ENCODE results near the gene C4A.
"Not testable (repeated sequence)": the region's sequence is repeated elsewhere in the genome, so short reads cannot be mapped to it uniquely, and the experiment has no call there.

Gene C4A

DNA sequence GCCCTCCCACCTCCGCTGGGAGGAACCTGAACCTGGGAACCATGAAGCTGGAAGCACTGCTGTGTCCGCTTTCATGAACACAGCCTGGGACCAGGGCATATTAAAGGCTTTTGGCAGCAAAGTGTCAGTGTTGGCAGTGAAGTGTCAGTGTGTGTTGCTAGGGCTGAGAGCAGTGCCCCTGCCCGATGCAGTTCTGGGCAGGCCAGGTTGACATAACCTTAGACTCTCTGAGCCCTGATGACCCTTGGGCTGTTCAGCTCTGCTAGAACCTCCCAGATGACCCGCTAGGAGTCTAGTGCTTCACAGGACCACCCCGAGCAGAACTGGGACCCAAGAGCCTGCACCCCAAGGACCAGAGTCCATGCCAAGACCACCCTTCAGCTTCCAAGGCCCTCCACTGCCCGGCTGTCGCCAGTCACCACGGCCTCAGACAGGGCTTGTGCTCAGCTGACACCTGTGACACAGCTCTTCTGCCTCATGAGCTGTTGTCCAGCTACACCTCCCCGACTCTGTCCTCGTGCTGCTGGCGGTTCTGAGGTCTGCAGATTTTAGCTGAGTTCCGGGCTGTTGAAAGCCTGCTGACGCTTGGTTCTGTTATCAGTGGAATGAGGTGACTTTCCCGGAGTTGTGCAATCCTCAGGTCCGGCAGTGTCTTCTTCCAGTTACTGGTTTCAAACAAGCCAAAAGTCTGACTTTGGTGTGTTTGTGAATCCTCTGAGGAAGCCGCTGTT lies 53.6 kb downstream of the C4A start:
- DNase-seq (ENCODE audit: low spot score) = not testable (repeated sequence)

DNA sequence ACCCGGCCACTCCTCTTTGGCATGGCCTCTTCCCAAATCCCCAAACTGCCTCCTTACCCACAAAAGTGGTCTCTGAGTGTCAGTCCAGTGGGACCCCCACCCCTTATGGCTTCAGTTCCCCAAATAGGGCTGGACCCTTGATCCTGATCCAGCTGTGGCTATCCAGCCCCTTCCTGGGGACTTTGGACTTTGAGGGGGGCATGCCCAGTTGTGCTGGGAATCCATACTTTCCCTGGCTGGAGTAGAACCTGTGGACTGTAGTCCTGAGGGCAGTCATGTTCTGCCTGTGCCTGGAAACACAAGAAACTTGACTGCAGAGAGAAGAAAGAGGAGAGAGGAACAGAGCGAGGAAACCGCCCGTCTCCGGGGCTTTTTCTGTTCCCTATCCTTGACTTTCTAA lies 55.3 kb downstream of the C4A start:
- not testable (repeated sequence) for DNase-seq (ENCODE audit: low spot score)

DNA sequence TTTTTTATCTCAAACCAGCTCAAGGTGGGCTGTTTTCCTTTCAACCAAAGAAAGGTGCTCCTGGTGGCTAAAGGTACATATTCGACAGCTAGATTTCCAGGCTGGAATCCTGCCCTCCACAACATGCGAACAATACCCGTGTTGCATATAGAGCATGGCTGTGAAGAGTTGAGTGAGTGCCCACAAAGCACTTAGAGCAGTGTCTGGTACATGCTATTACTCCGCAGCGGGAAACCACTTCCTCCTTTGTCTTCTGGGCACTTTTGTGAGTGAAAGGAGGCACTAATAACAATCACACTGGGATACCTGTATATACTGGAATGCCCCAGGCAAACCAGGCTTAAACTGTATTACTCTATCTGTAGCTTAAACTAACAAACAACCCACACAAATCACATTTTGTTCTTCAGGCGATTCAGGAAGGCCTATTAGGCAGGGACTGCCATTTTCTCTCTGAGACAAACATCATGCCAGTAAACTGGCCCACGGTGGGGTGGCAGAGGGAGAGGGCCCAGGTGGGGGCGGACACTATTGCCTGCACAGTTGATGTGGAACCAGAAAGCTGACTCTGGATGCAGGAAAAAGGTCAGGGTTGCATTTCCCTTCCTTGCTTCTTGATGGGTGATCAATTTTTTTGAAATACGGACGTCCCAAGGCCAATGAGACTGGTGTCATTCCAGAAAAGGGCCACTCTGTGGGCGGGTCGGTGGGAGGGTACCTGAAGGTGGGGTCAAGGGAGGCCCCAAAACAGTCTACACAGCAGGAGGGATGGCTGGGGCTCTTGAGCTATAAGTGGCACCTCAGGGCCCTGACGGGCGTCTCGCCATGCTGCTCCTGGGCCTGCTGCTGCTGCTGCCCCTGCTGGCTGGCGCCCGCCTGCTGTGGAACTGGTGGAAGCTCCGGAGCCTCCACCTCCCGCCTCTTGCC lies 56.0 kb downstream of the C4A start, which contains the start of gene CYP21A2:
Gene CYP21A2, plus strand, starts transcription at position 818 of the 927 bp plus-strand sequence. Its CDS starts 8 bp downstream, at position 826.
- not testable (repeated sequence) for DNase-seq (ENCODE audit: low spot score)

DNA sequence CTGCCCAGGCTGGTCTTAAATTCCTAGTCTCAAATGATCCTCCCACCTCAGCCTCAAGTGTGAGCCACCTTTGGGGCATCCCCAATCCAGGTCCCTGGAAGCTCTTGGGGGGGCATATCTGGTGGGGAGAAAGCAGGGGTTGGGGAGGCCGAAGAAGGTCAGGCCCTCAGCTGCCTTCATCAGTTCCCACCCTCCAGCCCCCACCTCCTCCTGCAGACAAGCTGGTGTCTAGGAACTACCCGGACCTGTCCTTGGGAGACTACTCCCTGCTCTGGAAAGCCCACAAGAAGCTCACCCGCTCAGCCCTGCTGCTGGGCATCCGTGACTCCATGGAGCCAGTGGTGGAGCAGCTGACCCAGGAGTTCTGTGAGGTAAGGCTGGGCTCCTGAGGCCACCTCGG lies 57.0 kb downstream of the C4A start:
- not testable (repeated sequence) for DNase-seq (ENCODE audit: low spot score)

DNA sequence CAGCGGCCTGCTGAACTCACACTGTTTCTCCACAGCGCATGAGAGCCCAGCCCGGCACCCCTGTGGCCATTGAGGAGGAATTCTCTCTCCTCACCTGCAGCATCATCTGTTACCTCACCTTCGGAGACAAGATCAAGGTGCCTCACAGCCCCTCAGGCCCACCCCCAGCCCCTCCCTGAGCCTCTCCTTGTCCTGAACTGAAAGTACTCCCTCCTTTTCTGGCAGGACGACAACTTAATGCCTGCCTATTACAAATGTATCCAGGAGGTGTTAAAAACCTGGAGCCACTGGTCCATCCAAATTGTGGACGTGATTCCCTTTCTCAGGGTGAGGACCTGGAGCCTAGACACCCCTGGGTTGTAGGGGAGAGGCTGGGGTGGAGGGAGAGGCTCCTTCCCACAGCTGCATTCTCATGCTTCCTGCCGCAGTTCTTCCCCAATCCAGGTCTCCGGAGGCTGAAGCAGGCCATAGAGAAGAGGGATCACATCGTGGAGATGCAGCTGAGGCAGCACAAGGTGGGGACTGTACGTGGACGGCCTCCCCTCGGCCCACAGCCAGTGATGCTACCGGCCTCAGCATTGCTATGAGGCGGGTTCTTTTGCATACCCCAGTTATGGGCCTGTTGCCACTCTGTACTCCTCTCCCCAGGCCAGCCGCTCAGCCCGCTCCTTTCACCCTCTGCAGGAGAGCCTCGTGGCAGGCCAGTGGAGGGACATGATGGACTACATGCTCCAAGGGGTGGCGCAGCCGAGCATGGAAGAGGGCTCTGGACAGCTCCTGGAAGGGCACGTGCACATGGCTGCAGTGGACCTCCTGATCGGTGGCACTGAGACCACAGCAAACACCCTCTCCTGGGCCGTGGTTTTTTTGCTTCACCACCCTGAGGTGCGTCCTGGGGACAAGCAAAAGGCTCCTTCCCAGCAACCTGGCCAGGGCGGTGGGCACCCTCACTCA lies 57.7 kb downstream of the C4A start:
- DNase-seq (ENCODE audit: low spot score) = not testable (repeated sequence)

DNA sequence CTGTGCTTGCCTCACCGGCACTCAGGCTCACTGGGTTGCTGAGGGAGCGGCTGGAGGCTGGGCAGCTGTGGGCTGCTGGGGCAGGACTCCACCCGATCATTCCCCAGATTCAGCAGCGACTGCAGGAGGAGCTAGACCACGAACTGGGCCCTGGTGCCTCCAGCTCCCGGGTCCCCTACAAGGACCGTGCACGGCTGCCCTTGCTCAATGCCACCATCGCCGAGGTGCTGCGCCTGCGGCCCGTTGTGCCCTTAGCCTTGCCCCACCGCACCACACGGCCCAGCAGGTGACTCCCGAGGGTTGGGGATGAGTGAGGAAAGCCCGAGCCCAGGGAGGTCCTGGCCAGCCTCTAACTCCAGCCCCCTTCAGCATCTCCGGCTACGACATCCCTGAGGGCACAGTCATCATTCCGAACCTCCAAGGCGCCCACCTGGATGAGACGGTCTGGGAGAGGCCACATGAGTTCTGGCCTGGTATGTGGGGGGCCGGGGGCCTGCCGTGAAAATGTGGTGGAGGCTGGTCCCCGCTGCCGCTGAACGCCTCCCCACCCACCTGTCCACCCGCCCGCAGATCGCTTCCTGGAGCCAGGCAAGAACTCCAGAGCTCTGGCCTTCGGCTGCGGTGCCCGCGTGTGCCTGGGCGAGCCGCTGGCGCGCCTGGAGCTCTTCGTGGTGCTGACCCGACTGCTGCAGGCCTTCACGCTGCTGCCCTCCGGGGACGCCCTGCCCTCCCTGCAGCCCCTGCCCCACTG lies 58.6 kb downstream of the C4A start:
- not testable (repeated sequence) for DNase-seq (ENCODE audit: low spot score)

DNA sequence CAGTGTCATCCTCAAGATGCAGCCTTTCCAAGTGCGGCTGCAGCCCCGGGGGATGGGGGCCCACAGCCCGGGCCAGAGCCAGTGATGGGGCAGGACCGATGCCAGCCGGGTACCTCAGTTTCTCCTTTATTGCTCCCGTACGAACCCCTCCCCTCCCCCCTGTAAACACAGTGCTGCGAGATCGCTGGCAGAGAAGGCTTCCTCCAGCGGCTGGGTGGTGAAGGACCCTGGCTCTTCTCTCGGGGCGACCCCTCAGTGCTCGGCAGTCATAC lies 59.1 kb downstream of the C4A start:
- DNase-seq (ENCODE audit: low spot score) = not testable (repeated sequence)

DNA sequence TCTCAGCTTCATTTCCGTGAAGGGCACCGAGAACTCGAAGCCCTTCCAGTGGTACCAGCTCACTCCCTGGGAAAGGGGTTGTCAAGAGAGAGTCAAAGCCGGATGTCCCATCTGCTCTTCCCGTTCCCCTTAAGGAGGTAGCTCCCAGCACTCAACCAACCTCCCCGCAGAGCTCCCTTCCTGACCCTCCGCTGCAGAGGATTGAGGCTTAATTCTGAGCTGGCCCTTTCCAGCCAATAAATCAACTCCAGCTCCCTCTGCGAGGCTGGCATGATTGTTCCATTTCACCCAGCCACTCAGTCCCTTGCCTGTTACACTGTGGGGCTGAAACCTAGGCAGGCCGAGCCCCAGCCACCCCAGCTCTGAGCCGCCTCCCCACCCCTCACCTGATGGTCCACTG lies 59.5 kb downstream of the C4A start:
- DNase-seq (ENCODE audit: low spot score) = not testable (repeated sequence)

DNA sequence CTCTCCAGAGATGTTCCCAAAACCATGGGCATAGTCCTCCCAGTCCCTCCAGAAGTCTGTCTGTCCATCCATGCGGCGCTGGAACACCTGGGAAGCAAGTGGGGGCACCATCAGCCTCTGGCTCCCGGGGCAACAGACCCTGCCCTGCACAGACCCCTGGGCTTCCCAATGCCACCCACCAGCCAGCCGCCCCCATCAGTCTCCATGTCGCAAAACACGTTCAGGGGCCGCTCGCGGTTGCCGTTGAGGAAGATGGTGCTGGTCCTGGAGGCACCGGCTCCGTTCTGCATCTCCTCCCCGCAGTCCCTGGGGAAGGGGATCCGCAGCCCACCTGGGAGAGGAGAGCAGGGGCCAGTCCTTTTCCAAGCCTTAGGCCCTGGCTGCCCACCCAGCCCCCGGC lies 60.4 kb downstream of the C4A start:
- not testable (repeated sequence) for DNase-seq (ENCODE audit: low spot score)

DNA sequence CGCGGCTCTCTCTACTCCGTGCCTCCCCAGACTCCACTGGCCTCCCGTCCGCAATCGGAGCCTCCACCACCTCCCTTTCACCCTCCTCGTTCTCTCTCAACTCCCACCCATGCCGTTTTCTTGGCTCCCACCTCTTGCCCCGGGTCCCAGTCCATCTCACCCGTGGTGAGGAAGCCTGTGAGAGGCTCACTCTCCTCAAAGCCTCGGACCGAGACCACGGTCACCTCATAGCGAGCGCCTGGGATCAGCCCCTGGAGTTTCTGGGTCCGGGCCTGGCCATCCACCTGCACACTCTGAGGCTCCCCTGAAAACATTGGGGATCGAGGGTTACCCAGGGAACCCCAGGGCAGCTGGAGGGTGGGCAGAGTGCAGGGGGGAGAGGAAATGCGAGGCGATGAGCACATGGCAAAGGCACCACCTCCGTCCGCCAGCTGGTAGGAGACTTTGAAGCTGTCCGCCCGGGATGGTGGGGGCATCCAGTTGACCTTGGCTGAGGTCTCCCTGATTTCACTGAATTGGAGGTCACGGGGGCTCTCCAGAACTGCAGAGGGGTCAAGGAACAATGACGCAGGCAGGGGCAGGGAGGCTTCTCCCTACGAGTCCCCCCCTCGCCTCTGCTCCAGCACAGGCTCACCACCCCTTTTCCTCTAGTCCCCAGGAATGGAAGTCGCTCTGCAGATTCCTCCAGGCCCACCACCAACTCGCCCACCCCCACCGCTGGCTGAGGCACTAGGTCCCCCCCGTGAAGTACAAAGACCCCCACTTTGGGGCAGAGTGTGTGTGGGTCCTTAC lies 61.9 kb downstream of the C4A start:
- DNase-seq (ENCODE audit: low spot score) = not testable (repeated sequence)

DNA sequence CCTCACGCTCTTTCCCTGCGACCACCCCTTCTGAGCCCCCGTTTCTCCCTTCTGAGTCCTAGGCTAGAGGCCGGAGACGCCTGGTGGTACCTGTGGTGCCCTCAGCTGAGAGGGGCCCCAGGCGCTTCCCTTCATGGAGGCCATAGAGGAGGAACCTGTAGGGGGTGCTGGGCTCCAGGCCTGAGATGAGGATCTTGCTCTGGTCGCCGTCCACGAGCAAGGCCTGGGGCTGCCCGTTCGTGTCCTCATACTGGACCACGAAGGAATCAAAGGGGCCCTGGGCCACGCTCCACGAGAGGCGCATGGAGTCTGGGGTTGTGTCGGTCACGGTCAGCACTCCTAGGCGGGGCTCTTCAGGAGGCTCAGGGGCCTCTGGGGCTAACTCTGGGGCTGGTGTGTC lies 63.1 kb downstream of the C4A start:
- not testable (repeated sequence) for DNase-seq (ENCODE audit: low spot score)

DNA sequence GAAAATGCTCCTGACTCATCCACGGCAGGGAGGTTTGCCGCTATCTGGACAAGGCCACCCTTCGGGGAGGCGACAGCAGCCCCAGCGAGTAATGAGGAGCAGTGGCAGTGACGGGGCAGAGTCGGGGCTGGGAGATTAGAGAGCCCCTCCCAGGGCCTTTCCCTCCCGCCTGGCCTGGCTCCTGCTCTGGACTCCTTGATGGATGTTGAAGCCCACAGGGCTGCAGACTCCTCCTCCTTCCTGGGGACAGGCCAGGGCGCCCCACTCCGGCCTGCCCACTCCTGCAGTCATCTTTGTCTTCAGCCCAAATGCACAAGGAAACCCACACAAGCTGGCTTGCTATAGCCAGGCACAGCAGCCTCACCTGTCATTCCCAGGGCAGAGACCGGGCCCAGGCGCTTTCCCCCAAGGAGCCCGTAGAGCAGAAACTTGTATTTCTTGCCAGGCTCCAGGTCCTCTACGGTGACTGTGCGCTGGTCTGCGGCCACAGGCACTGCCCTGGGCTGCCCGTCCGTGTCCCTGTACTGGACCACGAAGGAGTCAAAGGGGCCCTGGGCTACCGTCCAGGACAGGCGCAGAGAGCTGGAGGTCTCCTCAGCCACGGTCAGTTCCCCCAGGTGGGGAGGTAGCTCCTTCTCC lies 64.1 kb downstream of the C4A start:
- DNase-seq (ENCODE audit: low spot score) = no peak

DNA sequence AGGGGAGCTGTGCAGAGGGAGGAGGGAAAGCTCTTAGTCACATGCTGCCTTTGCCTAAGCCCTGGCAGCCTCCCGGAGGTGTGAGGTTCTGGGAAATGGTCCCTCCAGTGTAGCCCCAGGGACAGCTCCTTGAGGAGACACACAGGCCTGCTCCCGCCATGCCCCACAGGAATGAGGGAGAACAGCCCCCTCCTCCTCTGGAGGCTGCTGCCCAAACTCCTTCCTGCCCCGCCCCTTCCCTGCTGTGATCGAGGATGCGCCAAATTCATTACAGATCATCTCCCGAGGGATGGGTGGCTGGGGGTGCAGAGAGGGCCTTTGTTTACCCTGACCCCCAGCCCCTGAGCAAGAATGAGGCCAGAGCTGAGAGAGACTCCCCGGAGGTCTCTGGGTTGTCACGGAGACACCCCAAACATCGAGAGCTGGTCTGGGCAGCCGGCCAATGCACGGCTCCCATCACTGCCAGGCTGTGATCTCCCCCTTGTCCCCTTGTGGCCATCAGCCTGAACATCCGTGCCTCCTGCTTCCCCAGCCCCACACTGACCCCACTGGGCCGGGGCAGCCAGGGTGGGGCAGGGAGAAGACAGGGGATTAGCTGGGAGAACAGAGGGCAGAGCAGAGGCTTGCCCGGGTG lies 64.7 kb downstream of the C4A start:
- peak; percentile 46 for DNase-seq (ENCODE audit: low spot score)

DNA sequence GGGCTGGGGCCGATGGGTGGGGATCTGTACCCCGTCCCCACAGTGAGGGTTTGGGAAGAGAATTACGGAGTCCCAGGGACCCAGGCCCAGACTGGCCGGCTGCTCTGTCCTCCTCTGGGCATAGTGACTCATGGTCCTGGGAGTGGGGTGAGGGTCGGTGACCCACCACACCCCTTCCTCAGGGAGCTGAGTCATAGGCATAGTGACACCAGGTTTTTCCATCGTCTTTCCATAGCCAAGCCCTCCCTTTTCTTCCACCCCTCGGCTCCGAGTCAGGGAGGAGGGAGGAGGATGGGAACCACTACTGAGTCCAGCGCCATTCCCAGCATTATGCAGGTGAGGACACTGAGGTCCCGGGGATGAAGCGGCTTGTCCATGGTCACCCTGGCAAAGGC lies 65.2 kb downstream of the C4A start:
- DNase-seq (ENCODE audit: low spot score) = no peak

DNA sequence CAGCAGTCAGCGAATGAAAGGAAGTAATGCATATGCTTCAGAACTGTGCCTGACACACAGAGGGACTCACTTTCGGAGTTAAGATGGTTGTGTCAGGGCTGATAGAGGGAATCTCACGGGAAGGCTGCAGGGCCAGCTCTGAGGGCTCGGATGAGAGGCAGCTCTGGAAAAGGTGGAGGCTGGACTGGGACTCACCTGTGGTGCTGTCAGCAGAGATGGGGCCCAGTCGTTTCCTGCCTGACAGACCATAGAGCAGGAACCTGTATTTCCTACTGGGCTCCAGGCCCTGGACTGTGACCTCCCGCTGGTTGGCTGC lies 65.6 kb downstream of the C4A start:
- DNase-seq (ENCODE audit: low spot score) = no peak

DNA sequence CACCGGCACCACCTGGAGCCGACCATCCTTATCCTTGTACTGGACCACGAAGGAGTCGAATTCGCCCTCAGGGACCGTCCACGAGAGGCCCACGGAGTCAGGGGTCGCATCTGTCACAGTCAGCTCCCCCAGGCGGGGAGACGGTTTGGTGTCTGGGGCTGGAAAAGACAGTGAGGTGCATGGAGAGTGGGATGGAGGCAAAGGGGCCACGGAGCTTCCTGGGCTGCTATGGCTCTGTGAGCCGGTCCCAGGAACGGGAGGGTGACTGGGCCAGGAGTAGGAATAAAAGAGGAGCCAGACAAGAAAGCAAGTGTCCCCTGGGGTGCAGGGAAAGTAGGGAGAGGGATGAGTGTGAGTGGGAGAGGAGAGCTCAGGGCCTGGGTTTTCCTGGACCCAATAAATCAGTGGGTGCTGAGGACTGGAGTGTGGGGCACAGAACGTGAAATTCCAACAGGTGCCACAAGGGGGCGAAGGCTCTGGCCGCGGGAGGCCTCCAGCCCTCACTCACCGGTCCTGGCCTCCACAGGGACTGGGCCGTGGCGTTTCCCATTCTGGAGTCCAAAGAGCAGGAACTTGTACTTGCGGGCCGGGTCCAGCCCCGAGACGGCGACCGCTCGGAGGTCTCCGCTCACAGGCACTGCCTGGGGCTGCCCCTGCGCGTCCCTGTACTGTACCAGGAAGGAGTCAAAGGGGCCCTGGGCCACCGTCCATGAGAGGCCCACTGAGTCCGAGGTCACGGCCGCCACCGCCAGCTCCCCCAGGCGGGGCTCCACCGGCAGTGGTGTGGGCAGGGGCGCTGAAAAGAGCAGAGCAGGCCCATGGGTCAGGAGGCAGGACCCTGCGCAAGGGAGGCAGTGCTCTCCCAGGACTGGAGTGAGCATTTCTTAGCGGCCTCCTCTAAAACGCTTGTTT lies 66.3 kb downstream of the C4A start:
- peak; percentile 92 for DNase-seq (ENCODE audit: low spot score)

DNA sequence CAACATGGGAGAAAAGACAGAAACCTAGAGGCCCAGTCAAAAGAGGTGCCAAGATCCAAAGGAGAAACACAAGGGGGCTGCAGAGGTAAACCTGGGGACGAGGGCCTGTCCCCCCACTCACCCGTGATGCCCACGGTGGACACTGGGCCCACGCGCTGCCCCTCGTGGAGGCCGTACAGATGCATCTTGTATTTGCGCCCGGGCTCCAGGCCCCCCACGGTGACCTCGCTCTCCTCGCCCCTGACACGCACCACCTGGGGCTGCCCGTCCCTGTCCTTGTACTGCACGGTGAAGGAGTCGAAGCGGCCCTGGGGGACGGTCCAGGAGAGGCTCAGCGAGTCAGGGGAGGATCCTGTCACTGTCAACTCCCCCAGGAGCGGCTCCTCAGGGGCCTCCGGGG lies 67.3 kb downstream of the C4A start:
- DNase-seq (ENCODE audit: low spot score) = not testable (repeated sequence)

DNA sequence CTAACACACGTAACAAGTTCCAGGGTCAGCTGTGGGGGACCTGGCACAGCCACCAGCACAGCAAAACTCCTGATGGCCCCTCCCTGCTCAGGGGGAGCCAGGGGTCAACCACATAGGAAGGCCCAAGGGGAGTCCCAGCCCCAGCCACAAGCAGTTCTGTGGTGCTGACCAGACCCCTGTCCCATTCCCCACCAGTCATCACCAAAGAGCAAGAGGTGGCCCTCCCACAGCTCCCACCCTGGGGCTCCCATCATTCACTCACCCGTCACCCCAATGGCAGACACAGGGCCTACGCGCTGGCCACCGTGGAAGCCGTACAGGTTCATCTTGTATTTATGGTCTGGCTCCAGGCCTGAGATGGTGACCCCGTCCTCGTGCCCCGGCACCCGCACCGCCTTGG lies 67.9 kb downstream of the C4A start:
- not testable (repeated sequence) for DNase-seq (ENCODE audit: low spot score)

DNA sequence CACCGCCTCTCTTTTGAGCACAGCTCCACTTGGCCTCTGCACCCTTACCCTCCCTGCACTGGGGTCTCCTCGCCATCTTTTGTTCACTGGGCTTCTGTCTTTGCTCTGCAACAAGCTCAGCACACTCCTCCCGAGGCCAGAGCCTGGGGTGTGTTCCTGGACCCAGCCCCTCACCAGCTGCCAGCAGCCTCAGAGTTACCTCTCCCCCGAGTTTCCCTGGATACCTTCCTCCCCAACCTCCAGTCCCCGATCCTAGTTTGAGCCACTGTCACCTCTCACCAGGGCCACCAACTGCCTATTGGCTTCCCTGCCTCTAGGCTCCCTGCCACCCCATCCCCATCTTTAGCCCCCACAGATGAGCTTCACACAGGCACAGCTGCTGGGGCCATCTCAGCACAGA lies 68.7 kb downstream of the C4A start:
- no peak for DNase-seq (ENCODE audit: low spot score)
